ENCODE data around the gene C1QL2. TPM values are rescaled to one million over a fixed set of nuclear protein-coding genes. Genes with fewer than 3 reads are reported as not detected.

Gene C1QL2
- polyA plus RNA-seq, 2 of the 4 experiments (the other 2 are of a cell fraction): not detected

DNA sequence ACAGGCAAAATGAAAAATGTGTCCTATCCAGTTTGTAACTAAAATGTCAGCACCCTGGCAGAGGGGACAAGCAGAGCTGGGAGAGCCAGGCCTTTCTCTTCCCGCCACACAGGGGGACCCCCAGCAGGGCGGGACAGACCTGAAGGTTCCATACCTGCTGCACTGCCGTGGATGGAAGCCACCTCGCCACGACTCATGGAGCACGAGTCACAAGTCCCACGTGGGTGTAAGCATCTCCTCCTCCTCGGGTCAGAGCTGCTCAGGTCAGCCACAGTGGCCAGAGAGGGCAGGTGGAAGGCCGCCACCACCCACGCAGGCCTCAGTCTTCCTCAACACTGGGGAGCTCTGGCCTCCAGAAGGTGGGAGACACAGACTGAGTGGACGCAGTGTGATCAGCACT, 21.0 kb downstream of the C1QL2 start:
- FAIRE-seq (no peak), ATAC-seq (no peak; a peak in 1 of 6 replicates), DNase-seq (ENCODE audit: low read depth in 1 of 2, low spot score in 1 of 2) (no peak)
- no peak for TF ChIP-seq JUN (IDR thresholded peaks at IDR 0.05)
- no peak for TF ChIP-seq POLR2AphosphoS2 (conservative IDR thresholded peaks at IDR 0.05; ENCODE audit: low read length)
- TF ChIP-seq, protein P1, sequence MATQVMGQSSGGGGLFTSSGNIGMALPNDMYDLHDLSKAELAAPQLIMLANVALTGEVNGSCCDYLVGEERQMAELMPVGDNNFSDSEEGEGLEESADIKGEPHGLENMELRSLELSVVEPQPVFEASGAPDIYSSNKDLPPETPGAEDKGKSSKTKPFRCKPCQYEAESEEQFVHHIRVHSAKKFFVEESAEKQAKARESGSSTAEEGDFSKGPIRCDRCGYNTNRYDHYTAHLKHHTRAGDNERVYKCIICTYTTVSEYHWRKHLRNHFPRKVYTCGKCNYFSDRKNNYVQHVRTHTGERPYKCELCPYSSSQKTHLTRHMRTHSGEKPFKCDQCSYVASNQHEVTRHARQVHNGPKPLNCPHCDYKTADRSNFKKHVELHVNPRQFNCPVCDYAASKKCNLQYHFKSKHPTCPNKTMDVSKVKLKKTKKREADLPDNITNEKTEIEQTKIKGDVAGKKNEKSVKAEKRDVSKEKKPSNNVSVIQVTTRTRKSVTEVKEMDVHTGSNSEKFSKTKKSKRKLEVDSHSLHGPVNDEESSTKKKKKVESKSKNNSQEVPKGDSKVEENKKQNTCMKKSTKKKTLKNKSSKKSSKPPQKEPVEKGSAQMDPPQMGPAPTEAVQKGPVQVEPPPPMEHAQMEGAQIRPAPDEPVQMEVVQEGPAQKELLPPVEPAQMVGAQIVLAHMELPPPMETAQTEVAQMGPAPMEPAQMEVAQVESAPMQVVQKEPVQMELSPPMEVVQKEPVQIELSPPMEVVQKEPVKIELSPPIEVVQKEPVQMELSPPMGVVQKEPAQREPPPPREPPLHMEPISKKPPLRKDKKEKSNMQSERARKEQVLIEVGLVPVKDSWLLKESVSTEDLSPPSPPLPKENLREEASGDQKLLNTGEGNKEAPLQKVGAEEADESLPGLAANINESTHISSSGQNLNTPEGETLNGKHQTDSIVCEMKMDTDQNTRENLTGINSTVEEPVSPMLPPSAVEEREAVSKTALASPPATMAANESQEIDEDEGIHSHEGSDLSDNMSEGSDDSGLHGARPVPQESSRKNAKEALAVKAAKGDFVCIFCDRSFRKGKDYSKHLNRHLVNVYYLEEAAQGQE (IDR thresholded peaks at IDR 0.05): no peak
- TF ChIP-seq, protein P2, sequence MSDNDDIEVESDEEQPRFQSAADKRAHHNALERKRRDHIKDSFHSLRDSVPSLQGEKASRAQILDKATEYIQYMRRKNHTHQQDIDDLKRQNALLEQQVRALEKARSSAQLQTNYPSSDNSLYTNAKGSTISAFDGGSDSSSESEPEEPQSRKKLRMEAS (IDR thresholded peaks at IDR 0.05): no peak
- TF ChIP-seq HOXA7 (CRISPR knock-in tag; IDR thresholded peaks at IDR 0.05): no peak
- TF ChIP-seq MAFK (IDR thresholded peaks at IDR 0.05; ENCODE audit: partially characterized antibody): no peak
- 26% methylated on average over 10 of the region's 11 CpGs for WGBS (ENCODE audit: missing lambda C conversion rate)
- CTCF ChIA-PET: interaction anchor here (1.2 to 5.9 kb wide), 2 partner anchors 11 to 127 kb away, joined by 3 to 21 read pairs; no protein-coding TSS in a partner anchor
- no peak overlapping the region for H3K4me3 ChIP-seq
- H3K4me1 ChIP-seq: no peaks in the 10 kb centered on the region; the same call in 2 of the 3 replicates
- POLR2A ChIA-PET: no interaction called here
- no peaks in the 10 kb centered on the region for H3K9me3 ChIP-seq
- H3K27ac ChIP-seq: no peak overlapping the region
- H3K4me2 ChIP-seq: no peak overlapping the region

DNA sequence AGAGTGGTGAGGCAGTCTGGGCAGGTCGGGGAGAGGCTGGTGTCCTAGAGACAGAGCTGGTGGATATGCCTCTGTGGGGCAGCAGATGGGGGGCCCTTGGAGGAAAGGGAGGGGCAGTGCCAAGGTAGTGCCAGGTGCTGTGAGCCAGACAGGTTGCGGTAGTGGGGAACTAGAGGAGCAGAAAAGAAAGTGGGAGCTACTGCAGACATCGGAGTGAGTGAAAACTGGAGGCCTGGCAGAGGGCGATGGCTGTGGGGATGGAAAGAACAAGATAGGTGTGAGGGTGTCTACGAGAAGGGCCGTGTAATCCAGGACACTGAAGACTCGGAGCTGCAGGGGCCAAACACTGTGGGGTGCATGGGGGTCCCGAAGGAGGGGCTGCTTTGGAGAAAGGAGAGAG, 21.7 kb downstream of the C1QL2 start:
- H3K27ac ChIP-seq: no peak overlapping the region
- H3K4me1 ChIP-seq: no peaks in the 10 kb centered on the region; the same call in 2 of the 3 replicates
- POLR2A ChIA-PET: no interaction called here
- no peaks in the 10 kb centered on the region for H3K9me3 ChIP-seq
- CTCF ChIA-PET: interaction anchor here (0.6 to 5.9 kb wide), 3 partner anchors 11 to 177 kb away, joined by 3 to 21 read pairs (median 3); no protein-coding TSS in a partner anchor
- WGBS (ENCODE audit: missing lambda C conversion rate): 47% methylated on average over 8 of the region's 8 CpGs
- DNase-seq (ENCODE audit: low read depth in 1 of 2, low spot score in 1 of 2) (no peak), FAIRE-seq (no peak), ATAC-seq (no peak)
- TF ChIP-seq ZSCAN20 (CRISPR knock-in tag; IDR thresholded peaks at IDR 0.05) (no peak), CEBPB (IDR thresholded peaks at IDR 0.05) (no peak), RNF2 (IDR thresholded peaks at IDR 0.05; ENCODE audit: borderline replicate concordance, low read depth) (no peak), MAFK (IDR thresholded peaks at IDR 0.05; ENCODE audit: partially characterized antibody) (no peak), TP53 (CRISPR knock-in tag; IDR thresholded peaks at IDR 0.05) (no peak), SREBF2 (IDR thresholded peaks at IDR 0.05) (no peak), BHLHE40 (IDR thresholded peaks at IDR 0.05; ENCODE audit: low read depth, low read length) (no peak), RFX5 (IDR thresholded peaks at IDR 0.05) (no peak), FOSL2 (IDR thresholded peaks at IDR 0.05) (no peak), FOSL2 (CRISPR knock-in tag; IDR thresholded peaks at IDR 0.05) (no peak), RAD21 (conservative IDR thresholded peaks at IDR 0.05 in 1 of 2, IDR thresholded peaks at IDR 0.05 in 1 of 2) (no peak), MAZ (IDR thresholded peaks at IDR 0.05; ENCODE audit: borderline replicate concordance, low read depth, low read length) (no peak), HOXA7 (CRISPR knock-in tag; IDR thresholded peaks at IDR 0.05) (no peak), JUNB (IDR thresholded peaks at IDR 0.05) (no peak), FOXS1 (CRISPR knock-in tag; IDR thresholded peaks at IDR 0.05) (no peak), HEYL (CRISPR knock-in tag; IDR thresholded peaks at IDR 0.05) (no peak), GATA3 (IDR thresholded peaks at IDR 0.05; ENCODE audit: borderline replicate concordance) (no peak)
- TF ChIP-seq, protein P3, sequence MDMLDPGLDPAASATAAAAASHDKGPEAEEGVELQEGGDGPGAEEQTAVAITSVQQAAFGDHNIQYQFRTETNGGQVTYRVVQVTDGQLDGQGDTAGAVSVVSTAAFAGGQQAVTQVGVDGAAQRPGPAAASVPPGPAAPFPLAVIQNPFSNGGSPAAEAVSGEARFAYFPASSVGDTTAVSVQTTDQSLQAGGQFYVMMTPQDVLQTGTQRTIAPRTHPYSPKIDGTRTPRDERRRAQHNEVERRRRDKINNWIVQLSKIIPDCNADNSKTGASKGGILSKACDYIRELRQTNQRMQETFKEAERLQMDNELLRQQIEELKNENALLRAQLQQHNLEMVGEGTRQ (IDR thresholded peaks at IDR 0.05): no peak
- TF ChIP-seq, protein P4, sequence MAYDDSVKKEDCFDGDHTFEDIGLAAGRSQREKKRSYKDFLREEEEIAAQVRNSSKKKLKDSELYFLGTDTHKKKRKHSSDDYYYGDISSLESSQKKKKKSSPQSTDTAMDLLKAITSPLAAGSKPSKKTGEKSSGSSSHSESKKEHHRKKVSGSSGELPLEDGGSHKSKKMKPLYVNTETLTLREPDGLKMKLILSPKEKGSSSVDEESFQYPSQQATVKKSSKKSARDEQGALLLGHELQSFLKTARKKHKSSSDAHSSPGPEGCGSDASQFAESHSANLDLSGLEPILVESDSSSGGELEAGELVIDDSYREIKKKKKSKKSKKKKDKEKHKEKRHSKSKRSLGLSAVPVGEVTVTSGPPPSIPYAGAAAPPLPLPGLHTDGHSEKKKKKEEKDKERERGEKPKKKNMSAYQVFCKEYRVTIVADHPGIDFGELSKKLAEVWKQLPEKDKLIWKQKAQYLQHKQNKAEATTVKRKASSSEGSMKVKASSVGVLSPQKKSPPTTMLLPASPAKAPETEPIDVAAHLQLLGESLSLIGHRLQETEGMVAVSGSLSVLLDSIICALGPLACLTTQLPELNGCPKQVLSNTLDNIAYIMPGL (CRISPR knock-in tag; IDR thresholded peaks at IDR 0.05; ENCODE audit: borderline replicate concordance): no peak
- no peak overlapping the region for H3K4me3 ChIP-seq
- H3K4me2 ChIP-seq: no peak overlapping the region

Data from A549 (cell line).